ENCODE measurements around the gene JARID2. TPM values are rescaled to one million over a fixed set of nuclear protein-coding genes. Genes with fewer than 3 reads are reported as not detected.

The JARID2 gene
- total and polyA plus RNA-seq, 9 of the 15 experiments (the other 6 are each of a cell fraction or from before 2014, with no cell fraction given) = 5.0 to 29.0 (median 15.6) TPM

- 0 out of 2 replicates have a peak, but pooled peaks have one; percentile 2 for TF ChIP-seq REST (IDR thresholded peaks at IDR 0.05; ENCODE audit: borderline replicate concordance)
- no peak for TF ChIP-seq REST (CRISPR knock-in tag; IDR thresholded peaks at IDR 0.05; ENCODE audit: low read depth)
- no peak for TF ChIP-seq ZNF134 (CRISPR knock-in tag; conservative IDR thresholded peaks at IDR 0.05)
- TF ChIP-seq TRIM28 (IDR thresholded peaks at IDR 0.05) = no peak
- TF ChIP-seq DPF2 (IDR thresholded peaks at IDR 0.05) = 0 out of 2 replicates have a peak, but pooled peaks have one; percentile 17
- TF ChIP-seq TOE1 (IDR thresholded peaks at IDR 0.05; ENCODE audit: borderline replicate concordance) = 0 out of 2 replicates have a peak, but pooled peaks have one; percentile 21
- TF ChIP-seq TOE1 (CRISPR knock-in tag; IDR thresholded peaks at IDR 0.05; ENCODE audit: borderline replicate concordance, low read depth) = 0 out of 2 replicates have a peak, but pooled peaks have one; percentile 49
- TF ChIP-seq FOXJ2 (tag; IDR thresholded peaks at IDR 0.05) = peak; percentile 0; the same call in 1 of the 2 replicates
- peak; percentile 45 for TF ChIP-seq KDM5B (IDR thresholded peaks at IDR 0.05; ENCODE audit: insufficient replicate concordance, low read depth, low read length)
- no peak for TF ChIP-seq NFXL1 (CRISPR knock-in tag; IDR thresholded peaks at IDR 0.05)
- TF ChIP-seq ATF7 (IDR thresholded peaks at IDR 0.05) = peak; percentile 13; the same call in 1 of the 2 replicates
- no peak for TF ChIP-seq CHD2 (IDR thresholded peaks at IDR 0.05; ENCODE audit: low read depth, low read length)
- no peak for TF ChIP-seq SREBF1 (IDR thresholded peaks at IDR 0.05; ENCODE audit: borderline replicate concordance, low read depth, low read length)
- TF ChIP-seq PATZ1 (CRISPR knock-in tag; IDR thresholded peaks at IDR 0.05; ENCODE audit: borderline replicate concordance) = no peak
- TF ChIP-seq ELK1 (CRISPR knock-in tag; IDR thresholded peaks at IDR 0.05) = no peak
These were observed 1.9 kb downstream of the JARID2 start (continued) for GRCh38 chr6:15247500-15248450.

Data from K562 (cell line).